OCI-LY3 (cell line): ENCODE results near the gene SH2D5.

Source experiments
- EZH2phosphoT487 ChIP-seq: fragments of 200-600 bp; shearing (Covaris generic); IDR thresholded peaks from 2 replicates; pipeline ENCODE4 v1.6.1; 2018; ENCODE audit warnings: antibody characterized with exemption, mixed run types, low read depth
- TF ChIP-seq, protein P1 (sequence below): fragments of 200-600, 300-600 bp; sonication (generic); IDR thresholded peaks from 2 replicates; pipeline ENCODE4 v1.5.1; 2014; ENCODE audit warnings: antibody characterized with exemption, low read length, low read depth

DNA sequence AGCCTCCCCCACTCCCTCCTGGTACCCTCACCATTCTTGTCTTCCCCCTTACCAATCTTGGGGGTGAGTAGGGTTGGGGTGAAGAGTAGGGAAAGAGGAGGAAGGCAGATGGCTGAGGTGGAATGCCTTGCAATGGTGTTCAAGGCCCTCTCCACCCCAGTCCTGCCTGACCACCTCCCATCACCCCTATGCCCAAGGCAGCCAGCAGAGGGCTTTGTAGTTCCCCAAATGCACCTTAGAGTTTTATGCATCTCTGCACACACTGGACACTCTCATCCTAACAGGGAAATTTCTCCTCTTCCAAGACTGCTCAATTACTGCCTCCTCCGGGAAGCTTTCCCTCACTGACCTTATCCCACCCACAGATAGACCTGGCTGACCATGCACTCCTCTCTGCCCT lies 30.1 kb downstream of the SH2D5 start:
- TF ChIP-seq, protein P1, sequence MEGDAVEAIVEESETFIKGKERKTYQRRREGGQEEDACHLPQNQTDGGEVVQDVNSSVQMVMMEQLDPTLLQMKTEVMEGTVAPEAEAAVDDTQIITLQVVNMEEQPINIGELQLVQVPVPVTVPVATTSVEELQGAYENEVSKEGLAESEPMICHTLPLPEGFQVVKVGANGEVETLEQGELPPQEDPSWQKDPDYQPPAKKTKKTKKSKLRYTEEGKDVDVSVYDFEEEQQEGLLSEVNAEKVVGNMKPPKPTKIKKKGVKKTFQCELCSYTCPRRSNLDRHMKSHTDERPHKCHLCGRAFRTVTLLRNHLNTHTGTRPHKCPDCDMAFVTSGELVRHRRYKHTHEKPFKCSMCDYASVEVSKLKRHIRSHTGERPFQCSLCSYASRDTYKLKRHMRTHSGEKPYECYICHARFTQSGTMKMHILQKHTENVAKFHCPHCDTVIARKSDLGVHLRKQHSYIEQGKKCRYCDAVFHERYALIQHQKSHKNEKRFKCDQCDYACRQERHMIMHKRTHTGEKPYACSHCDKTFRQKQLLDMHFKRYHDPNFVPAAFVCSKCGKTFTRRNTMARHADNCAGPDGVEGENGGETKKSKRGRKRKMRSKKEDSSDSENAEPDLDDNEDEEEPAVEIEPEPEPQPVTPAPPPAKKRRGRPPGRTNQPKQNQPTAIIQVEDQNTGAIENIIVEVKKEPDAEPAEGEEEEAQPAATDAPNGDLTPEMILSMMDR, result no peak
- TF ChIP-seq EZH2phosphoT487, result no peak
